Right hindlimb (tissue), 1 donor: ENCODE measurements around the gene CPLX4.
"Not testable (repeated sequence)": the region's sequence is repeated elsewhere in the genome, so short reads cannot be mapped to it uniquely, and the experiment has no call there.

Source experiments
- DNase-seq: peaks from one replicate; pipeline ENCODE4 v3.0.0-alpha.2; 2018

The CPLX4 gene

DNA sequence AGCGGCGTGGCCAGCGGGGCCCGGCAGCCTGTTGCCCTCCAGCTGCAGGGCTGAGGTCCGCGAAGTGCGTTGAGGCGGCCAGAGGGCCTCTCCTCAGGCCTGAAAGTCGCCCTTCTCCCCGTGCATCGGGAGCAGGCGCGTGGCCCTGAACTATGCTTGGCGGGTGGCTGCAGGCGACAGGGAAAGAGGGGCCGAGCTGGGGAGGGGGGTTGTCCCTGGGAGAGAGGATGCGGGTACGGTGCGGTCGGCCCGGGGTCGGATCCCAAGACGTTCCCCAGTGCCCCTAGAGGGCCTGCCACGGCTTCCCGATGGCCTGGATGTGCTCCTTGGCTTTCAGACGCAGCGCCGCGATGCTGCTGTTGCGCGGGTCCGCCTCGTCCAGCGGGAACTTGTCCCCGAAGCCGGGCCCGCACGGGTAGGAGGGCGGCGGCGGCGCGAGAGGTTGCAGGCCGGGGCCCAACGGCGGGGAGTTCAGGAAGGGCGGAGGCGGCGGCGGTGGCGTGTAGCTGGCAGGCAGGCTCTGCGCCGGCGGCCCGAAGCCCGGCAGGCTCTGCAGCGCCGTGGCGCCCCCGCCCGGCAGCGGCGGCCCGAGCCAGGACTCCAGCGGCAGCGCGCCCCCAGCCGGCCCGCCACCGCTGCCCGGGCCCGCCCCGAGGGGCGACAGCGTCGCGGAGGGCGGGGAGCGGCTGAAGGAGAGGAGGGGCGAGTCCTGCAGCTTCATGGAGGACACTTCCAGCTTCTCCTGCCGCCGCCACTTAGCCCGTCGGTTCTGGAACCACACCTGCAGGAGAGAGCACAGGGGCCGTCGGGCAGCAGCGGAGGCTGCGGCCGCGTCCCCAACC, 49.5 kb downstream of the CPLX4 start:
- peak; percentile 65 for DNase-seq

DNA sequence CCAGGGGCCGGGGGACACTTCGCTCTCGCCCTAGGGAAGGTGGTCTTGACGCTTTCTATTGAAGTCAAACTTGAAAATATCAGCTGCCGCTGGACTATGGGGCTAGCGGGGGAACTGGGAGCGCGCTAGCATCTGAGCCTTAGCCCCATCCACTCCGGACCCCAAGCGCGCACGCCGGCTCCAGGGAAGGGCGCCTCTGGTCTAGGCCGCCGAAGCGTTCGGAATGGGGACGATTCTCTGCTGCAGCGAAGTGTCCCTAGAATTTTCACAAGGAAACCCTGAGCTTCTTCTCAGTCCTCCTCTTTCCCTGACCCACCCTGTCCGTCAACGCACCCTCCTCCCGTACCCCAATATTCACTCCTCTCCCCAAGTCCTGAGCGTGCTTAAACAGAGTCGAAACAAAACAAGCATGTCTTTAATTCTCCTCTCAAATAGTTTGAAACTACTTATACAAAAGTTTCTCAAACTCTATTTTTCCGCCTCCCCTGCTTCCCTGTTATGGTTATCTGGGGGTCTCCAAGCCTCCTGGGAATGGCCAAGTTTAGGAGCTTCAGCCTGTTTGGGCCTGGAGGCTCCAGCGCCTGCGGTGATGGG, 50.2 kb downstream of the CPLX4 start:
- no peak for DNase-seq

DNA sequence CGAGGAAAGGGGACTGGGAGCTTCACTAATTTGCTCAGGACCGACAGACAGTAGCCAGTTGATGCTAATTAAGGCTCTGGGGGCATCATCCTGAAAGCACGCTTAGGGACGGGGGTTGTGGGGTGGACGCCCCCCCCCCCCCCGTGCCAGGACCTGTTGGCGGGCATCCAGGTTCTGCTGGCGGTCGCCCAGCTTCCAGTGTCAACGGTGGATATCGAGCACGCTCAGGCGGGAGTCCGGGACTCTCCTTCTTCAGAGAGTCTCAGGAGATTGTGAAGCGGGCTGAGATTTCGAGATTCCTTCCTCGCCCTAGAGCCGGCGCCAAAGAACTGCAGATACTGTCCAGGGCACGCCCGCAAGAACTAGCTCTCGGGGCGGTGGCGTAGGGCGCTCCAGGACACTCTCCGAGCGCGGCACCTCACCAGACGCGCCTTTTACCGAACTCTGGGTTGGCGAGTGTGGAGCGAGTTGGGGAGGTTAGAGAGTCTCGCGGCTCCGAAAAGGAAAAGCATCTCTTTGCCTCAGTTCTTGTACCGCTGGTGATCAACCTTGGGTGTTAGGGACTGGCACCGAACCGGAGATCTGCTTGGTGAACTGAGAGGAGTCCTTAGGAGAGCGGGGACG, 50.8 kb downstream of the CPLX4 start:
- DNase-seq, result no peak

DNA sequence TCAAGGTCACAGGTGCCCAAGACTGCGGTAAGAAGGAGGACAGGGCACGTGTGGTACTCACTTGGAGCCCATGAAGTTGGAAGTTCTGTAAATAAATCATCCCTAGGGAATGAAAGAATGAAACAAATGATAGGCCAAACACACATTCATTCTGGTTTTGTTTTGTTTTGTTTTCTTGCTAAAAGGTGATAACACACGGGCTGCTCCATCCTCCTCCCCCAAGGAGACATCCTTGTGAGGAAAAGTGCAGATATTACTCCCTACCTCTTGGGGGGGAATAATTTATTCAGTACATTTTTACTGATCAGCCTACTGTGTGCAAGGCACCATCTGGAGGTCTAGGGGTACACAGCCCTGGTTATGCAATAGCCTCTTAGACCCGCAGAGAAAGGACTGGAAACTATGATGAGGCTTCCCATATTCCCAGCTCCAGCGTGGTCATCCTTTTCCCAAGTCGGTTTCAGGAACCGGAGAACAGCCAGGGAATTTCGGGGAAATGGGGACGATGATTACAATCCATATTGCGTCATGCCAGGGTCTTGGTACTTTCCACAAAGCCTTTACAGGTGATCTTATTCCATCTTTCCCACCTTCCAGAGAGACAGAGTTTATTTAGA, 51.5 kb downstream of the CPLX4 start:
- no peak for DNase-seq

DNA sequence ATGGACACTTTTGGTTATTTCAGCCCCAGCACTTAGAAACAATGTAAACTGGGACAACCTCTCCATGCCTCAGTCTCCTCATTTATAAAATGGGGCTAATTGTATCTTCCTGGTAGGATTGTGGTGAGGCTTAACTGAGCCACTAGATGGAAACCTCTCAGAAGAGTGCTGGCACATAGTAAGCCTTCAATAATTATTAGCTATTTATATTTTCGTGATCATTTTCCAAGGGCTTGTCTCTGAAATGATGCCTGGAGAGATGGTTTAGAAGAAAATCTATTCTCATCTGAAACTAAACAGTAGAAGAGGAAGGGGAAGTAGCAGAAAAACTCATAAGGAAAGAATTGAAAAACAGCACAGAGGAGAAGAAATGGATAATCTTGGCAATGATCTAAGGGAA, 52.0 kb downstream of the CPLX4 start:
- no peak for DNase-seq

DNA sequence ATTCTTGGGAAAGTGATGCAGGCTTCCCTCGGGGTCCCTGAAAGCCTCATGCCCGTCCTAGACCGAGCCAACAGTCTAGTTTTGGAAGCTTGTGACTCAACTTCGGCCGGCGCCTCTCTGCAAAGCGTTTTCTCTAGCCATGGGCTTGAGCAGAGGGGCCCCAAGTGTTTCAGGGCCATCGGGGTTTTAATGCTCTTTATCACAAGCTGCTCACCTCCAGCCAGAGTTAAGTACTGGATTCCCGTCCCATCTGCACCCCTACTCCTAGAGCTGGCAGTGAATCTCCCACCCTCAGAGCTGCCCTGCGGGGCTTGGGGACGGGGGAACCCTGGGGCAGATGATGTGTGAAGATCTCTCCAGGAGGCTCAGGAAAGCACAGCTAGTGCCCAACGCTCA, 52.5 kb downstream of the CPLX4 start:
- no peak for DNase-seq

DNA sequence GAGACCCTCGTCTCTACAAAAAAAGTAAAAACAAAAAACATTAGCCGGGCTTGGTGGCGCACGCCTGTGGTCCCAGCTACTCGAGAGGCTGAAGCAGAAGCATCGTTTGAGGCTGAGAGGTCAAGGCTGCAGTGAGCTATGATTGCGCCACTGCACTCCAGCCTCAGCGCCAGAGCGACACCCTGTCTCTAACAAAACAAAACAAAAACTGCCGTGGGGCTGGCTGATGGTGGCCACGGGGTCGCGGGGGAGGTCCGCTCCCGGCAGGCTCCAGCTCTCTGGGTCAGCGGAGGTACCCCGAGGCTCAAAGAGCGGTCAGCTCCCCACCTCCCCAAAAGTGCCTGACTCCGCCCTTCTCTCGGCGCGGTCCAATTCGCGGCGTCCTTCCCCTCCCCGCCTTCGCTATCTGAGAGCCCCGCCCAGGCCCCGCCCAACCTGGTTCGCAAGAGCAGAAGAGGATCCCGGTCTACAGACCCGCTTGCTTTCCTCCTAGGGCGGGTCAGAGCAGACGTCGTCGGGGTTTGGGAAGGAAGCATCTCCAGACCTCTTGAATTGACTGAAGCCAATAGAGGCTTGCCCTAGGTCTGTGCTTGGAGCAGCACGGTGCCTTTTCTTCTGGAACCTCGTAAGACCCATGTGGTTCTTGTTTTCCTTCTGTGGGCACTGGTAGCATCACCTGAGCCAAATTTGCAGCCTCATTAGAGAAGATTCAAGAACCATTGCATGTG, 53.0 kb downstream of the CPLX4 start:
- DNase-seq, result no peak

DNA sequence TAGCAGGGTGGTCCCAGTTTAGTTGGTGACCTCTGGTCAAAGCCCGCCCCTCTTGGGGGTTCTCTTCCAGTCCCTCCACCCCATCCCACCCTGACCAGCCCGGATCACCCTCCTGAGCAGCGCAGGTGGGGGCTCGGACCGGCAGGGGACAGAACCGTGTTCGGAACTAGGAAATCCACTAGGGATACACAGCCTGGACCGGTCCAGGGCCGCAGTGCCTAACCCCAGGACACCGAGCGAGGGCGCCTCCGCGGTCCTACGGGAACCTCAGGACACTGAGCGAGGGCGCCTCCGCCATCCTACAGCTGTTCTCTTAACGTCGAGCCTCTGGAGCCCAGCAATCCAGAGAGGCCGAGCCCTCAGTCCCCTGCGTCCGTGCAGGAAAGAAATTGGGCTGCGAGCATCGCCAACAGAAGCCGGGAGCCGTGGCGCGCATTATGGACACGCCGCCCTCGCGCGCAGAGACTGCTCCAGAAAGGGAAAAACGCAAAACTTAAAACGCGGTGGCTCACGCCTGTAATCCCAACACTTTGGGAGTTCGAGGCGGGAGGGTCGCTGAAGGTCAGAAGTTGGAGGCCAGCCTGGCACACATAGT, 53.7 kb downstream of the CPLX4 start:
- no peak for DNase-seq

DNA sequence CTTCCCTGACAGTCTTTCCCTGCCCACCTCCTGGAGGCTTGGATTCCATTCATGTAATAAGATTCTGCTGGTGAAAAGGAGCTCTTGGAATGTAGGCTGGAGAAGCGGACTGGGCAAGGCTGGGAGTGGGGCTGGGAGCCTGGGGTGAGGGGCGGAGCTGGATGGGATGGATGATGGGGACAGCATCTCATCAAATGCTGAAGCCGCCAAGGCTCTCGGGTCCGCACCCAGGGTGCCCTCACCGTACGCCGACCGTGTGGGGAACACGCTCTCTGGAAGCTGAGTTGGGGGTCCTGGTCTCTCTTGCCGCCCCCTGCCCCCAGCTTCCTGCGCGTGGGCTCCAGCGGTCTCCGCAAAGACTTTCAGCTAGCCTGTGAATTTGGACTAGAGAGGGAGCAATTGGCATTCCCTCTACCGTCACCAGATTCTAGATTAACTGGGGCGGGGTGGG, 54.3 kb downstream of the CPLX4 start:
- DNase-seq, result no peak

DNA sequence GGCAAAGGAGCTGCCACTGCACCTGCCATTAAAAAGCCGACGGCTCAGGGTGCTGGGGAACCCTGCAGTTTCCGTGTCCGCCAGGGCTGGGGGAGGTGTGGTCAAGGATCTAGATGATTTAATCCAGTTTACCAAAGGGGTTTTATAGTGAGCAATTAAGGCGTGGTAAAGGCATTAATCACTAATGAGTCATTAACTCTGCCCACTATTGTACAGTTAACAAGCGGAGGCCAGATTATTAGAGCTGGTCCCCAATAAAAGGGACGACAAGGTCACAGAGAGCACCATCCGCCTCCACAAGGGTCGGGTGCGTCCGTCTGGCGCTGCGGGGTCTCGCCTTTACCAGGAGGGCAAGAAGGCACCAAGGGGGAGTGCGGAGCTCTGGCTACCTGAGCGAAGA, 54.8 kb downstream of the CPLX4 start:
- no peak for DNase-seq

DNA sequence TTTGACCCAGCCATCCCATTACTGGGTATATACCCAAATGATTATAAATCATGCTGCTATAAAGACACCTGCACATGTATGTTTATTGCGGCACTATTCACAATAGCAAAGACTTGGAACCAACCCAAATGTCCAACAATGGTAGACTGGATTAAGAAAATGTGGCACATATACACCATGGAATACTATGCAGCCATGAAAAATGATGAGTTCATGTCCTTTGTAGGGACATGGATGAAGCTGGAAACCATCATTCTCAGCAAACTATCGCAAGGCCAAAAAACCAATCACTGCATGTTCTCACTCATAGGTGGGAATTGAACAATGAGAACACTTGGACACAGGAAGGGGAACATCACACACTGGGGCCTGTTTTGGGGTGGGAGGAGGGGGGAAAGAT, 56.2 kb downstream of the CPLX4 start:
- not testable (repeated sequence) for DNase-seq

DNA sequence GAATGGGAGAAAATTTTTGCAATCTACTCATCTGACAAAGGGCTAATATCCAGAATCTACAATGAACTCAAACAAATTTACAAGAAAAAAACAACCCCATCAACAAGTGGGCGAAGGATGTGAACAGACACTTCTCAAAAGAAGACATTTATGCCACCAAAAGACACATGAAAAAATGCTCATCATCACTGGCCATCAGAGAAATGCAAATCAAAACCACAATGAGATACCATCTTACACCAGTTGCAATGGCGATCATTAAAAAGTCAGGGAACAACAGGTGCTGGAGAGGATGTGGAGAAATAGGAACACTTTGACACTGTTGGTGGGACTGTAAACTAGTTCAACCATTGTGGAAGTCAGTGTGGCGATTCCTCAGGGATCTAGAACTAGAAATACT, 56.6 kb downstream of the CPLX4 start:
- DNase-seq, result not testable (repeated sequence)

DNA sequence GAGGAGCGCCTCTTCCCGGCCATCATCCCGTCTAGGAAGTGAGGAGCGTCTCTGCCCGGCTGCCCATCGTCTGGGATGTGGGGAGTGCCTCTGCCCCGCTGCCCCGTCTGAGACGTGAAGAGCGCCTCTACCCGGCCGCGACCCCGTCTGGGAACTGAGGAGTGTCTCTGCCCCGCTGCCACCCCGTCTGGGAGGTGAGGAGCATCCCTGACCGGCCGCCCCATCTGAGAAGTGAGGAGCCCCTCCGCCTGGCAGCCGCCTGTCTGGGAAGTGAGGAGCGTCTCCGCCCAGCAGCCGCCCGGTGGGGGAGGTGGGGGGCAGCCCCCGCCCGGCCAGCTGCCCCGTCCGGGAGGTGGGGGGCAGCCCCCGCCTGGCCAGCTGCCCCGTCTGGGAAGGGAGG, 63.0 kb downstream of the CPLX4 start:
- DNase-seq, result not testable (repeated sequence)

DNA sequence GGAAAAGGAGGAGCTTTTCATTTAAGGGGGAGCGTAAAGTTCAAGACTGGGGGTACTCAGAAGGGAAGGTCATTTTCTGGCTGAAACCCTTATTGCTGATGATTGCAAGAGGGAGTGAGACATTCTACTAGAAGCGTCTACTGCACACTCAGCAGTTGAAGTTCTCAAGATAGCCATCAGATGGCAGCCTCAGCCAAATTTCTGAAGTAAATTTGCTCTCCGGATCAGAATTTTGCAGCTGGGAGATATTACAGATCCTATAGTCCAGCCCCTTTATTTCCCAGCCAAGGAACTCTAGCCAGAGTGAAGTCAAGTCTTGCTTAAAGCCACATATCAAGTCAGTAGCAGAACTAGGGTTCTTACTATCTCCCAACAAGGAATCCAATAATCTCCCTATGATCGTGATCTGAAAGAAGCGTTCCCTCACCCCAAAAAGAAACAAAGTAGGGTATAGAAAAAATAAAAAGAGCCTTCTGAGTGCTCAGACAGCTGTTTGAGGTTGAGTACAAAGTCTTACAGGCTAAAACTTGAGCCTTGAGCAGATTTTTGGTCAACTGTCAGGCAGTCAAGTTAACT, 69.2 kb downstream of the CPLX4 start:
- DNase-seq, result peak; percentile 85

DNA sequence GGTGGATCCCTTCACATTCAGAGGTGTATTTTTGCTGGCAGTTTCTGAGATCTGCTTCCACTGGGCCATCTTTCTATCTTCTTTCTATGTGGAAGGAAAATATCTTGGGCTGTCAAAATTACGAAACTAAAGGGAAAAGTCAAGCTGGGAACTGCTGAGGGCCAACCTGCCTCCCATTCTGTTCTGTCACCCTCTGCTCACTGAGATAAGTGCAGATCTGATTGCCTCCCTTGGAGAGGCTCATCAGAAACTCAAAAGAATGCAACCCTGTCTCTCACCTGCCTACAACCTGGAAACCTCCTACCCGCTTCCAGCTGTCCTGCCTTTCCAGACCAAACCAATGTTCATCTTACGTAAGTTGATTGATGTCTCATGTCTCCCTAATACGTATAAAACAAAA, 71.7 kb downstream of the CPLX4 start:
- no peak for DNase-seq
